Fibroblast of pulmonary artery (primary cell): ENCODE results near the gene RNF215.

Source experiments
- DNase-seq: peaks from one replicate; pipeline ENCODE4 v3.0.0-alpha.2; 2010; ENCODE audit warnings: low read depth
- H3K4me3 ChIP-seq: replicated peaks from 2 replicates; pipeline ENCODE4 v1.5.1; 2011; ENCODE audit warnings: low read depth, mild to moderate bottlenecking, control low read depth, low read length, moderate library complexity
- CTCF ChIP-seq: IDR thresholded peaks from 2 replicates; pipeline ENCODE4 v1.5.1; 2011; ENCODE audit warnings: mild to moderate bottlenecking, control low read depth, low read length, inconsistent platforms; ENCODE audit errors: missing control alignments

Gene RNF215

GRCh38 chr22:30432096-30432495 lies 44.9 kb upstream of the RNF215 start:
- no peak for DNase-seq
- no peak for TF ChIP-seq CTCF
- no peak overlapping the region for H3K4me3 ChIP-seq

GRCh38 chr22:30430933-30431332 lies 43.7 kb upstream of the RNF215 start:
- no peak overlapping the region for H3K4me3 ChIP-seq
- DNase-seq: no peak
- no peak for TF ChIP-seq CTCF

- no peak overlapping the region for H3K4me3 ChIP-seq
- TF ChIP-seq CTCF: no peak
- DNase-seq: no peak
These were observed 42.7 kb upstream of the RNF215 start for GRCh38 chr22:30429887-30430286.

- no peak for TF ChIP-seq CTCF
- no peak for DNase-seq
- no peak overlapping the region for H3K4me3 ChIP-seq
These were observed 40.7 kb upstream of the RNF215 start for GRCh38 chr22:30427871-30428270.

GRCh38 chr22:30426388-30427353 lies 39.5 kb upstream of the RNF215 start:
- peak overlapping the region; percentile 66 for H3K4me3 ChIP-seq
- DNase-seq: peak; percentile 81
- peak; percentile 80 for TF ChIP-seq CTCF

- peak; percentile 67 for DNase-seq
These were observed 38.6 kb upstream of the RNF215 start, which contains the start of gene MTFP1 for GRCh38 chr22:30425616-30426387. Gene MTFP1 (plus strand): TSS chr22:30425768. CDS start chr22:30425880, 112 bp downstream.

More at GRCh38 chr22:30425616-30426387, 38.6 kb upstream of the RNF215 start, which contains the start of gene MTFP1:
- no peak for TF ChIP-seq CTCF
- peak within 1 kb of the TSS; percentile 66 for H3K4me3 ChIP-seq
